ENCODE measurements around the gene TCOF1.
A peak's percentile ranks its signal among the peaks of the same experiment; 100 is the strongest.

TCOF1 gene

DNA sequence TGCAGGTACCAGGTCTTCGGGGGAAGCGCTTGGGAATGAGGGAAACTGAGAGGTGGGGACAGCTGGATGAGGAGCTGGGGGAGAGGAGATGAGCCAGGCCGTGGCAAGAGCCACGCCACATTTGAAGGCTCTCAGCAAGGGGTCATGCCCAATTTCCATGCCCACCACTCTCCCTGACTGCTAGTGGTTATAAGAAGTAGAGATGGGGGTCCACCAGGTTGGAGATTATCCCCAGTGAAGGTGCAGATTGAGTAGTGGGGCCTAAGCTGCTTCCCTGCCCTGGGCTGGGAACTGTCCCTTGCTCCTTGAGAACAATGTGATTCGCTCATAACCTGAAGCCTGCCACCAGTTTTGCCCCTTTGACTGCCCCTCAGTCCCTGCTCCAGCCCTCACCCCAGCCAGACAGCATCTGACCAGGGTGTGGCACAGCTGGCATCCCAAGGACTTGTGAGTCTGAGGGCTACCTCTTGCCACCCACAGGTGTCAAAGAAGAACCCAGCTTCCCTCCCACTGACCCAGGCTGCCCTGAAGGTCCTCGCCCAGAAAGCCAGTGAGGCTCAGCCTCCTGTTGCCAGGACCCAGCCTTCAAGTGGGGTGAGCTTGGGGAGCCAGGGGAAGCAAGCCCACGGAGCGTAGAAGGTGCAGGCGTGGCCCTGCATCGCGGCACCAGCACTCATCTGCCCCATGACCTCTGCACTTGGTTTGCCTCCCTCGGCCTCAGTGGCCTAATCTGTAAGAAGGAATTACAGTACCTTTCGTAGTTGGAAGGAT lies 33.8 kb downstream of the TCOF1 start:
- TF ChIP-seq CTCF (IDR thresholded peaks at IDR 0.05; ENCODE audit: control extremely low read depth, extremely low read depth, low read depth, missing control alignments): no peak
- CTCF ChIA-PET: interaction anchor here (1.2 to 1.7 kb wide), 3 partner anchors 8 to 45 kb away, joined by 3 to 5 read pairs (median 3); no protein-coding TSS in a partner anchor
- no peak for DNase-seq (ENCODE audit: extremely low spot score)
- POLR2A ChIA-PET: interaction anchor here (0.6 to 1.4 kb wide), 4 partner anchors 10 to 1365 kb away, joined by 3 to 5 read pairs (median 4); partner anchors contain the start of gene CD74

- CTCF ChIA-PET: interaction anchor here (1.4 kb wide), 1 partner anchor 58 kb away, joined by 3 read pairs; no protein-coding TSS in a partner anchor
- no peak for DNase-seq (ENCODE audit: extremely low spot score)
- no peak for TF ChIP-seq CTCF (IDR thresholded peaks at IDR 0.05; ENCODE audit: control extremely low read depth, extremely low read depth, low read depth, missing control alignments)
- POLR2A ChIA-PET: interaction anchor here (0.6 to 1.2 kb wide), 3 partner anchors 9 to 20 kb away, joined by 3 to 5 read pairs (median 3); partner anchors contain the start of gene CD74
These were observed 34.5 kb downstream of the TCOF1 start for GRCh38 chr5:150391986-150392385.

DNA sequence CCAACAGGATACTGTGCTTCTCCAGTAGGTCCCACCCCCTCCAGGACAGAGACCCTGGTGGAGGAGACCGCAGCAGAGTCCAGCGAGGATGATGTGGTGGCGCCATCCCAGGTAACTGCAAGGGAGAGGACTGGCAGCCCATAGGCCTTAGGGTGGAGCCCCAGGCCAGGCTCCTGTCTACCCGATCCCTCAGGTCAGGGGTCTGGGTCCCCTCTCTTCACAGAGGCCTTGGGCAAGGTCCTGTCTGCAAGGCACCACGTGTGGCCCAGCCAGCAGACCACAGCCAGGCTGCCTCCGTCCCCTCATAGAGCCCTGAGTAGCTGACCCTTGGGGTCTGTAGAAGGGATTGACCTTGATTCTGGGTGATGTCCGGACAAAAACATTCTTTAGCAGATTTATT lies 35.2 kb downstream of the TCOF1 start:
- CTCF ChIA-PET: interaction anchor here (1.4 kb wide), 1 partner anchor 58 kb away, joined by 3 read pairs; no protein-coding TSS in a partner anchor
- POLR2A ChIA-PET: interaction anchor here (0.6 to 1.2 kb wide), 2 partner anchors 8 to 1136 kb away, joined by 3 to 5 read pairs; no protein-coding TSS in a partner anchor
- no peak for TF ChIP-seq CTCF (IDR thresholded peaks at IDR 0.05; ENCODE audit: control extremely low read depth, extremely low read depth, low read depth, missing control alignments)

GRCh38 chr5:150393096-150393645 lies 35.7 kb downstream of the TCOF1 start:
- CTCF ChIA-PET: interaction anchor here (1.4 to 2.6 kb wide), 2 partner anchors 11 to 57 kb away, joined by 3 to 7 read pairs; no protein-coding TSS in a partner anchor
- no peak for DNase-seq (ENCODE audit: extremely low spot score)
- no peak for TF ChIP-seq CTCF (IDR thresholded peaks at IDR 0.05; ENCODE audit: control extremely low read depth, extremely low read depth, low read depth, missing control alignments)
- POLR2A ChIA-PET: interaction anchor here (0.5 to 1.2 kb wide), 2 partner anchors 8 to 315 kb away, joined by 3 read pairs; no protein-coding TSS in a partner anchor

More for the DNA sequence above, 35.2 kb downstream of the TCOF1 start:
- no peak for DNase-seq (ENCODE audit: extremely low spot score)

GRCh38 chr5:150394131-150394530 lies 36.6 kb downstream of the TCOF1 start:
- ChIA-PET POLR2A (interaction anchor here (0.6 to 2.4 kb wide), 3 partner anchors 13 to 57 kb away, joined by 5 to 11 read pairs (median 5); partner anchors contain the start of gene CD74), CTCF (interaction anchor here (1.3 to 14.3 kb wide), 4 partner anchors 10 to 65 kb away, joined by 4 to 222 read pairs (median 6); no protein-coding TSS in a partner anchor)
- no peak for TF ChIP-seq CTCF (IDR thresholded peaks at IDR 0.05; ENCODE audit: control extremely low read depth, extremely low read depth, low read depth, missing control alignments)
- DNase-seq (ENCODE audit: extremely low spot score): peak; percentile 66

Data from GM10248 (cell line).